MM.1S (cell line): ENCODE measurements around the gene GATA2.
A peak's percentile ranks its signal among the peaks of the same experiment; 100 is the strongest.

Experiments used
- DNase-seq: peaks from one replicate; pipeline ENCODE4 v3.0.0-alpha.2; 2015
- H2AFZ ChIP-seq: fragments of 300-600 bp; sonication (generic); 2 replicates; pipeline ENCODE4 v1.6.0; 2016; ENCODE audit warnings: antibody characterized with exemption, low read length
- H3F3A ChIP-seq: fragments of 300-600 bp; sonication (generic); 2 replicates; pipeline ENCODE4 v1.6.1; 2016; ENCODE audit warnings: mild to moderate bottlenecking, antibody characterized with exemption, low read length, moderate library complexity, mixed read lengths; ENCODE audit not compliant: insufficient read depth
- H3K27ac ChIP-seq: fragments of 300-600 bp; sonication (generic); 2 replicates; pipeline ENCODE4 v1.5.1; 2016; ENCODE audit warnings: mild to moderate bottlenecking, low read length
- H3K27me3 ChIP-seq: fragments of 300-600 bp; sonication (generic); replicated peaks from 2 replicates; pipeline ENCODE4 v1.6.0; 2016; ENCODE audit warnings: low read length; ENCODE audit not compliant: insufficient read depth
- H3K36me3 ChIP-seq: fragments of 300-600 bp; sonication (generic); replicated peaks from 2 replicates; pipeline ENCODE4 v1.6.1; 2016; ENCODE audit warnings: mild to moderate bottlenecking, low read length, mixed read lengths; ENCODE audit not compliant: insufficient read depth
- H3K4me1 ChIP-seq: fragments of 300-600 bp; sonication (generic); 2 replicates; pipeline ENCODE4 v1.6.1; 2016; ENCODE audit warnings: low read length, mixed read lengths
- H3K4me2 ChIP-seq: fragments of 300-600 bp; sonication (generic); 2 replicates; pipeline ENCODE4 v1.6.0; 2016; ENCODE audit warnings: low read depth, low read length
- H3K4me3 ChIP-seq: fragments of 300-600 bp; sonication (generic); 2 replicates; pipeline ENCODE4 v1.5.1; 2016; ENCODE audit warnings: low read length, mixed read lengths
- H3K79me2 ChIP-seq: fragments of 300-600 bp; sonication (generic); 2 replicates; pipeline ENCODE4 v1.6.1; 2016; ENCODE audit warnings: mixed run types, low read length, mixed read lengths
- H3K9ac ChIP-seq: fragments of 300-600 bp; sonication (generic); 2 replicates; pipeline ENCODE4 v1.6.1; 2016; ENCODE audit warnings: low read length, mixed read lengths
- H3K9me2 ChIP-seq: fragments of 300-600 bp; sonication (generic); replicated peaks from 2 replicates; pipeline ENCODE4 v1.6.1; 2016; ENCODE audit warnings: mild to moderate bottlenecking, low read length, mixed read lengths; ENCODE audit not compliant: insufficient read depth
- H3K9me3 ChIP-seq: fragments of 300-600 bp; sonication (generic); replicated peaks from 2 replicates; pipeline ENCODE4 v1.6.1; 2016; ENCODE audit warnings: mild to moderate bottlenecking, low read length, mixed read lengths; ENCODE audit not compliant: insufficient read depth
- H4K20me1 ChIP-seq: fragments of 300-600 bp; sonication (generic); 2 replicates; pipeline ENCODE4 v1.6.1; 2016; ENCODE audit warnings: mild to moderate bottlenecking, low read length, moderate library complexity, mixed read lengths; ENCODE audit not compliant: insufficient read depth
- CTCF ChIP-seq: fragments of 300-600 bp; sonication (generic); IDR thresholded peaks from 2 replicates; pipeline ENCODE4 v1.5.1; 2016; ENCODE audit warnings: antibody characterized with exemption, low read length, mixed read lengths
- EZH2 ChIP-seq: fragments of 300-600 bp; sonication (generic); optimal IDR thresholded peaks from 2 replicates; pipeline ENCODE3; 2017; ENCODE audit warnings: low read depth, mild to moderate bottlenecking, antibody characterized with exemption, low read length, mixed read lengths
- EZH2phosphoT487 ChIP-seq: fragments of 300-600 bp; sonication (generic); IDR thresholded peaks from 2 replicates; pipeline ENCODE4 v1.6.1; 2018; ENCODE audit warnings: antibody characterized with exemption, low read length

GATA2 gene

GRCh38 chr3:128464702-128465101 lies 28.3 kb downstream of the GATA2 start:
- no peaks in the 10 kb centered on the region for H3K79me2 ChIP-seq
- H4K20me1 ChIP-seq, result no peaks in the 10 kb centered on the region
- H3F3A ChIP-seq, result no peaks in the 10 kb centered on the region
- H3K9me3 ChIP-seq, result no peaks in the 10 kb centered on the region
- peaks cover 96% of the 10 kb centered on the region for H3K27me3 ChIP-seq
- H3K9me2 ChIP-seq, result no peaks in the 10 kb centered on the region
- no peaks in the 10 kb centered on the region for H3K36me3 ChIP-seq
- H3K27ac ChIP-seq, result no peak overlapping the region
- no peak overlapping the region for H3K9ac ChIP-seq
- H3K4me3 ChIP-seq, result no peak overlapping the region
- no peak overlapping the region for H2AFZ ChIP-seq
- no peaks in the 10 kb centered on the region for H3K4me1 ChIP-seq
- no peak overlapping the region for H3K4me2 ChIP-seq
- TF ChIP-seq EZH2, result no peak
- TF ChIP-seq EZH2phosphoT487, result no peak
- TF ChIP-seq CTCF, result no peak
- no peak for DNase-seq

GRCh38 chr3:128464188-128464587 lies 28.8 kb downstream of the GATA2 start:
- Histone ChIP-seq H2AFZ (no peak overlapping the region), H3K4me1 (no peaks in the 10 kb centered on the region), H3K36me3 (no peaks in the 10 kb centered on the region), H4K20me1 (no peaks in the 10 kb centered on the region), H3K27ac (no peak overlapping the region), H3K4me3 (no peak overlapping the region), H3K9me2 (no peaks in the 10 kb centered on the region), H3K27me3 (peaks cover 98% of the 10 kb centered on the region), H3K9ac (no peak overlapping the region), H3K79me2 (no peaks in the 10 kb centered on the region), H3K4me2 (no peak overlapping the region), H3K9me3 (no peaks in the 10 kb centered on the region), H3F3A (no peaks in the 10 kb centered on the region)
- no peak for DNase-seq
- TF ChIP-seq EZH2 (no peak), CTCF (peak; percentile 13; the same call in 1 of the 2 replicates), EZH2phosphoT487 (no peak)

- peaks cover 98% of the 10 kb centered on the region for H3K27me3 ChIP-seq
- H3K9ac ChIP-seq, result no peak overlapping the region
- H3K9me2 ChIP-seq, result no peaks in the 10 kb centered on the region
- H2AFZ ChIP-seq, result no peak overlapping the region
- H3K79me2 ChIP-seq, result no peaks in the 10 kb centered on the region
- DNase-seq, result no peak
- H3K36me3 ChIP-seq, result no peaks in the 10 kb centered on the region
- no peaks in the 10 kb centered on the region for H4K20me1 ChIP-seq
- TF ChIP-seq EZH2phosphoT487, result no peak
- no peak for TF ChIP-seq EZH2
- TF ChIP-seq CTCF, result no peak
- no peak overlapping the region for H3K4me2 ChIP-seq
- no peaks in the 10 kb centered on the region for H3F3A ChIP-seq
- no peak overlapping the region for H3K4me3 ChIP-seq
- no peaks in the 10 kb centered on the region for H3K4me1 ChIP-seq
- no peak overlapping the region for H3K27ac ChIP-seq
- no peaks in the 10 kb centered on the region for H3K9me3 ChIP-seq
These were observed 29.2 kb downstream of the GATA2 start for GRCh38 chr3:128463771-128464170.
